ENCODE data around the gene COG6.
A peak's percentile ranks its signal among the peaks of the same experiment; 100 is the strongest.

Gene COG6

GRCh38 chr13:39781381-39781780, 125.9 kb downstream of the COG6 start:
- Mint-ChIP-seq H3K27ac (no peak overlapping the region), H3K36me3 (ENCODE audit: low read depth) (no peaks in the 10 kb centered on the region), H3K9me3 (peaks cover 9% of the 10 kb centered on the region), H3K4me3 (no peak overlapping the region), H3K4me1 (peaks cover 10% of the 10 kb centered on the region), H3K27me3 (ENCODE audit: low read depth, poor library complexity) (peaks cover 8% of the 10 kb centered on the region)
- DNase-seq: no peak
- TF ChIP-seq CTCF (IDR thresholded peaks at IDR 0.05): no peak

GRCh38 chr13:39783051-39783450, 127.6 kb downstream of the COG6 start:
- peaks cover 8% of the 10 kb centered on the region for H3K27me3 Mint-ChIP-seq (ENCODE audit: low read depth, poor library complexity)
- H3K9me3 Mint-ChIP-seq: peaks cover 2% of the 10 kb centered on the region
- H3K36me3 Mint-ChIP-seq (ENCODE audit: low read depth): no peaks in the 10 kb centered on the region
- peaks cover 19% of the 10 kb centered on the region for H3K4me1 Mint-ChIP-seq
- no peak for DNase-seq
- no peak overlapping the region for H3K27ac Mint-ChIP-seq
- H3K4me3 Mint-ChIP-seq: no peak overlapping the region
- TF ChIP-seq CTCF (IDR thresholded peaks at IDR 0.05): no peak

GRCh38 chr13:39784347-39784746, 128.9 kb downstream of the COG6 start:
- Mint-ChIP-seq H3K27ac (no peak overlapping the region), H3K9me3 (peaks cover 5% of the 10 kb centered on the region), H3K4me3 (no peak overlapping the region), H3K4me1 (peaks cover 19% of the 10 kb centered on the region), H3K36me3 (ENCODE audit: low read depth) (peaks cover 4% of the 10 kb centered on the region), H3K27me3 (ENCODE audit: low read depth, poor library complexity) (peaks cover 8% of the 10 kb centered on the region)
- DNase-seq: no peak
- TF ChIP-seq CTCF (IDR thresholded peaks at IDR 0.05): no peak

- no peak for DNase-seq
- Mint-ChIP-seq H3K4me1 (peaks cover 19% of the 10 kb centered on the region), H3K4me3 (no peak overlapping the region), H3K27me3 (ENCODE audit: low read depth, poor library complexity) (peaks cover 6% of the 10 kb centered on the region), H3K9me3 (peaks cover 14% of the 10 kb centered on the region), H3K36me3 (ENCODE audit: low read depth) (peaks cover 7% of the 10 kb centered on the region), H3K27ac (no peak overlapping the region)
- no peak for TF ChIP-seq CTCF (IDR thresholded peaks at IDR 0.05)
Measured at GRCh38 chr13:39786091-39786490, 130.6 kb downstream of the COG6 start.

- DNase-seq: no peak
- Mint-ChIP-seq H3K4me3 (no peak overlapping the region), H3K9me3 (peaks cover 15% of the 10 kb centered on the region), H3K27me3 (ENCODE audit: low read depth, poor library complexity) (peaks cover 5% of the 10 kb centered on the region), H3K36me3 (ENCODE audit: low read depth) (peaks cover 7% of the 10 kb centered on the region), H3K4me1 (peaks cover 19% of the 10 kb centered on the region), H3K27ac (peak overlapping the region; percentile 76)
- TF ChIP-seq CTCF (IDR thresholded peaks at IDR 0.05): no peak
Measured at GRCh38 chr13:39787086-39787487, 131.6 kb downstream of the COG6 start.

GRCh38 chr13:39788102-39788501, 132.6 kb downstream of the COG6 start:
- Mint-ChIP-seq H3K27me3 (ENCODE audit: low read depth, poor library complexity) (peaks cover 5% of the 10 kb centered on the region), H3K4me3 (no peak overlapping the region), H3K4me1 (peaks cover 19% of the 10 kb centered on the region), H3K36me3 (ENCODE audit: low read depth) (peaks cover 7% of the 10 kb centered on the region), H3K9me3 (peaks cover 24% of the 10 kb centered on the region), H3K27ac (no peak overlapping the region)
- TF ChIP-seq CTCF (IDR thresholded peaks at IDR 0.05): no peak
- DNase-seq: no peak
